ENCODE data around the gene TP53BP1. TPM values are rescaled to one million over a fixed set of nuclear protein-coding genes. Genes with fewer than 3 reads are reported as not detected.

TP53BP1 gene
- total and polyA plus RNA-seq, 2 of the 13 experiments (the other 11 are each of a cell fraction or from before 2014, with no cell fraction given) = 17.1 to 17.4 TPM

GRCh38 chr15:43370975-43371974 is 121.7 kb downstream of the TP53BP1 start, which contains the start of the genes TUBGCP4 and ZSCAN29 (continued):
- TF ChIP-seq ZFYVE20 (CRISPR knock-in tag; IDR thresholded peaks at IDR 0.05; ENCODE audit: borderline replicate concordance, low read depth) (no peak), ZNF318 (CRISPR knock-in tag; IDR thresholded peaks at IDR 0.05) (no peak), ZNF354B (CRISPR knock-in tag; IDR thresholded peaks at IDR 0.05) (no peak), ZNF609 (CRISPR knock-in tag; IDR thresholded peaks at IDR 0.05; ENCODE audit: borderline replicate concordance) (no peak), SAP130 (CRISPR knock-in tag; IDR thresholded peaks at IDR 0.05; ENCODE audit: low read depth) (peak; percentile 81), ZNF75D (CRISPR knock-in tag; IDR thresholded peaks at IDR 0.05; ENCODE audit: borderline replicate concordance) (no peak), PAF1 (CRISPR knock-in tag; IDR thresholded peaks at IDR 0.05) (no peak), SOX5 (CRISPR knock-in tag; IDR thresholded peaks at IDR 0.05; ENCODE audit: borderline replicate concordance) (no peak), HDAC1 (CRISPR knock-in tag; IDR thresholded peaks at IDR 0.05) (peak; percentile 95), SCMH1 (CRISPR knock-in tag; IDR thresholded peaks at IDR 0.05; ENCODE audit: borderline replicate concordance) (no peak), GRHL1 (CRISPR knock-in tag; conservative IDR thresholded peaks at IDR 0.05) (no peak)

Data from HepG2 (cell line).